GM12878 (cell line): ENCODE results near the gene FBXO33. TPM values are rescaled to one million over a fixed set of nuclear protein-coding genes. Genes with fewer than 3 reads are reported as not detected.

Experiments used
- ATF7 ChIP-seq: fragments of 450-650 bp; IDR thresholded peaks from 2 replicates; pipeline ENCODE4 v1.6.1; 2016; ENCODE audit warnings: low read depth, mild to moderate bottlenecking
- BRCA1 ChIP-seq: IDR thresholded peaks from 2 replicates; pipeline ENCODE4 v1.6.1; 2011; ENCODE audit warnings: low read depth, low read length, improper control_type of control experiment
- DPF2 ChIP-seq: fragments of 450-650 bp; IDR thresholded peaks from 2 replicates; pipeline ENCODE4 v1.6.1; 2017; ENCODE audit warnings: mild to moderate bottlenecking
- E4F1 ChIP-seq: fragments of 450-650 bp; IDR thresholded peaks from 2 replicates; pipeline ENCODE4 v1.6.1; 2018; ENCODE audit warnings: borderline replicate concordance, mild to moderate bottlenecking; ENCODE audit not compliant: partially characterized antibody
- HDAC2 ChIP-seq: fragments of 200-600 bp; sonication (generic); IDR thresholded peaks from 2 replicates; pipeline ENCODE4 v1.6.1; 2017
- IKZF2 ChIP-seq, 2 experiments: fragments of 450-650 bp; IDR thresholded peaks; 2 replicates each; pipeline ENCODE4 v1.6.1; 2017; ENCODE audit warnings: mild to moderate bottlenecking in 2 of 2, moderate library complexity in 2 of 2
- JUNB ChIP-seq: IDR thresholded peaks from 2 replicates; pipeline ENCODE4 v1.6.1; 2016; ENCODE audit warnings: antibody characterized with exemption, mild to moderate bottlenecking
- LARP7 ChIP-seq: fragments of 450-650 bp; IDR thresholded peaks from 2 replicates; pipeline ENCODE4 v1.6.1; 2017; ENCODE audit warnings: mild to moderate bottlenecking
- MTA3 ChIP-seq: IDR thresholded peaks from 2 replicates; pipeline ENCODE4 v1.6.1; 2012; ENCODE audit warnings: low read length, inconsistent platforms, borderline replicate concordance
- NFIC ChIP-seq: IDR thresholded peaks from 2 replicates; pipeline ENCODE4 v1.6.1; 2012; ENCODE audit warnings: low read depth, mild to moderate bottlenecking, inconsistent platforms, low read length, moderate library complexity
- NFYA ChIP-seq: IDR thresholded peaks from 2 replicates; pipeline ENCODE4 v1.6.1; 2011; ENCODE audit warnings: low read depth, mild to moderate bottlenecking, low read length, improper control_type of control experiment, borderline replicate concordance
- RUNX3 ChIP-seq: IDR thresholded peaks from 2 replicates; pipeline ENCODE4 v1.6.1; 2012; ENCODE audit warnings: low read length, inconsistent platforms
- SIN3A ChIP-seq: IDR thresholded peaks from 2 replicates; pipeline ENCODE4 v1.6.1; 2012; ENCODE audit warnings: low read depth, low read length, improper control_type of control experiment
- polyA plus RNA-seq, 11 experiments: library from polyadenylated mRNA; depleted of rRNA in 4 of 11; unstranded in 6 of 11; stranded (reverse) in 5 of 11; fragments of >200 nt; fragmentation: Nextera tagmentation in 4 of 11; fragmentation: Illumina TruSeq in 1 of 11; extraction: Ambion mirVana in 4 of 11; extraction: Trizol in 1 of 11; gene quantifications; 1 replicate in 1 of 11; 2 replicates in 10 of 11; pipeline versions ENCODE4 v1.2.1 to v1.2.3, GENCODE V29; 2011 to 2016; ENCODE audit warnings: inconsistent platforms in 2 of 11, missing spikeins in 2 of 11, low read depth in 1 of 11
- total RNA-seq, 4 experiments: library from RNA; depleted of rRNA in 3 of 4; stranded (reverse); fragments of >200 nt in 3 of 4; fragmentation: Illumina TruSeq in 1 of 4; extraction: Trizol in 1 of 4; gene quantifications; 2 replicates each; pipeline versions ENCODE4 v1.2.1 to v1.2.3, GENCODE V29; 2013 to 2021
- TF ChIP-seq, protein P1 (sequence below): fragments of 450-650 bp; formaldehyde crosslinking; IDR thresholded peaks from 2 replicates; pipeline ENCODE4 v1.5.0; 2022; ENCODE audit warnings: mild to moderate bottlenecking, missing genetic modification characterization
- TF ChIP-seq, protein P2 (sequence below): fragments of 450-650 bp; IDR thresholded peaks from 2 replicates; pipeline ENCODE4 v1.6.1; 2016; ENCODE audit warnings: mild to moderate bottlenecking
- TF ChIP-seq, protein P3 (sequence below): fragments of 450-650 bp; IDR thresholded peaks from 2 replicates; pipeline ENCODE4 v1.6.1; 2017; ENCODE audit warnings: mild to moderate bottlenecking
- TF ChIP-seq, protein P4 (sequence below): fragments of 450-650 bp; IDR thresholded peaks from 2 replicates; pipeline ENCODE4 v1.6.1; 2016; ENCODE audit warnings: mild to moderate bottlenecking, moderate library complexity, borderline replicate concordance
- TF ChIP-seq, protein P5 (sequence below): IDR thresholded peaks from 2 replicates; pipeline ENCODE4 v1.6.1; 2012; ENCODE audit warnings: low read depth, low read length, improper control_type of control experiment

Gene FBXO33
- total and polyA plus RNA-seq, 10 of the 15 experiments (the other 5 are each of a cell fraction or from before 2014, with no cell fraction given): 4.7 to 56.9 (median 19.6) TPM

GRCh38 chr14:39451811-39452210, 19.6 kb upstream of the FBXO33 start (continued):
- TF ChIP-seq, protein P1, sequence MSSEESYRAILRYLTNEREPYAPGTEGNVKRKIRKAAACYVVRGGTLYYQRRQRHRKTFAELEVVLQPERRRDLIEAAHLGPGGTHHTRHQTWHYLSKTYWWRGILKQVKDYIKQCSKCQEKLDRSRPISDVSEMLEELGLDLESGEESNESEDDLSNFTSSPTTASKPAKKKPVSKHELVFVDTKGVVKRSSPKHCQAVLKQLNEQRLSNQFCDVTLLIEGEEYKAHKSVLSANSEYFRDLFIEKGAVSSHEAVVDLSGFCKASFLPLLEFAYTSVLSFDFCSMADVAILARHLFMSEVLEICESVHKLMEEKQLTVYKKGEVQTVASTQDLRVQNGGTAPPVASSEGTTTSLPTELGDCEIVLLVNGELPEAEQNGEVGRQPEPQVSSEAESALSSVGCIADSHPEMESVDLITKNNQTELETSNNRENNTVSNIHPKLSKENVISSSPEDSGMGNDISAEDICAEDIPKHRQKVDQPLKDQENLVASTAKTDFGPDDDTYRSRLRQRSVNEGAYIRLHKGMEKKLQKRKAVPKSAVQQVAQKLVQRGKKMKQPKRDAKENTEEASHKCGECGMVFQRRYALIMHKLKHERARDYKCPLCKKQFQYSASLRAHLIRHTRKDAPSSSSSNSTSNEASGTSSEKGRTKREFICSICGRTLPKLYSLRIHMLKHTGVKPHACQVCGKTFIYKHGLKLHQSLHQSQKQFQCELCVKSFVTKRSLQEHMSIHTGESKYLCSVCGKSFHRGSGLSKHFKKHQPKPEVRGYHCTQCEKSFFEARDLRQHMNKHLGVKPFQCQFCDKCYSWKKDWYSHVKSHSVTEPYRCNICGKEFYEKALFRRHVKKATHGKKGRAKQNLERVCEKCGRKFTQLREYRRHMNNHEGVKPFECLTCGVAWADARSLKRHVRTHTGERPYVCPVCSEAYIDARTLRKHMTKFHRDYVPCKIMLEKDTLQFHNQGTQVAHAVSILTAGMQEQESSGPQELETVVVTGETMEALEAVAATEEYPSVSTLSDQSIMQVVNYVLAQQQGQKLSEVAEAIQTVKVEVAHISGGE (CRISPR knock-in tag): no peak
- TF ChIP-seq, protein P2, sequence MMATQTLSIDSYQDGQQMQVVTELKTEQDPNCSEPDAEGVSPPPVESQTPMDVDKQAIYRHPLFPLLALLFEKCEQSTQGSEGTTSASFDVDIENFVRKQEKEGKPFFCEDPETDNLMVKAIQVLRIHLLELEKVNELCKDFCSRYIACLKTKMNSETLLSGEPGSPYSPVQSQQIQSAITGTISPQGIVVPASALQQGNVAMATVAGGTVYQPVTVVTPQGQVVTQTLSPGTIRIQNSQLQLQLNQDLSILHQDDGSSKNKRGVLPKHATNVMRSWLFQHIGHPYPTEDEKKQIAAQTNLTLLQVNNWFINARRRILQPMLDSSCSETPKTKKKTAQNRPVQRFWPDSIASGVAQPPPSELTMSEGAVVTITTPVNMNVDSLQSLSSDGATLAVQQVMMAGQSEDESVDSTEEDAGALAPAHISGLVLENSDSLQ: peak; percentile 86
- no peak for TF ChIP-seq HDAC2
- TF ChIP-seq NFIC: peak; percentile 52; the same call in 1 of the 2 replicates
- TF ChIP-seq SIN3A: no peak
- peak; percentile 47 to 63; a peak in 2 of 4 replicates for TF ChIP-seq IKZF2 (IDR thresholded peaks at IDR 0.05)
- TF ChIP-seq ATF7: 0 out of 2 replicates have a peak, but pooled peaks have one; percentile 15
- TF ChIP-seq, protein P3, sequence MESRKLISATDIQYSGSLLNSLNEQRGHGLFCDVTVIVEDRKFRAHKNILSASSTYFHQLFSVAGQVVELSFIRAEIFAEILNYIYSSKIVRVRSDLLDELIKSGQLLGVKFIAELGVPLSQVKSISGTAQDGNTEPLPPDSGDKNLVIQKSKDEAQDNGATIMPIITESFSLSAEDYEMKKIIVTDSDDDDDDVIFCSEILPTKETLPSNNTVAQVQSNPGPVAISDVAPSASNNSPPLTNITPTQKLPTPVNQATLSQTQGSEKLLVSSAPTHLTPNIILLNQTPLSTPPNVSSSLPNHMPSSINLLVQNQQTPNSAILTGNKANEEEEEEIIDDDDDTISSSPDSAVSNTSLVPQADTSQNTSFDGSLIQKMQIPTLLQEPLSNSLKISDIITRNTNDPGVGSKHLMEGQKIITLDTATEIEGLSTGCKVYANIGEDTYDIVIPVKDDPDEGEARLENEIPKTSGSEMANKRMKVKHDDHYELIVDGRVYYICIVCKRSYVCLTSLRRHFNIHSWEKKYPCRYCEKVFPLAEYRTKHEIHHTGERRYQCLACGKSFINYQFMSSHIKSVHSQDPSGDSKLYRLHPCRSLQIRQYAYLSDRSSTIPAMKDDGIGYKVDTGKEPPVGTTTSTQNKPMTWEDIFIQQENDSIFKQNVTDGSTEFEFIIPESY: no peak
- TF ChIP-seq LARP7: no peak
- no peak for TF ChIP-seq BRCA1
- peak; percentile 68 for TF ChIP-seq RUNX3
- TF ChIP-seq, protein P4, sequence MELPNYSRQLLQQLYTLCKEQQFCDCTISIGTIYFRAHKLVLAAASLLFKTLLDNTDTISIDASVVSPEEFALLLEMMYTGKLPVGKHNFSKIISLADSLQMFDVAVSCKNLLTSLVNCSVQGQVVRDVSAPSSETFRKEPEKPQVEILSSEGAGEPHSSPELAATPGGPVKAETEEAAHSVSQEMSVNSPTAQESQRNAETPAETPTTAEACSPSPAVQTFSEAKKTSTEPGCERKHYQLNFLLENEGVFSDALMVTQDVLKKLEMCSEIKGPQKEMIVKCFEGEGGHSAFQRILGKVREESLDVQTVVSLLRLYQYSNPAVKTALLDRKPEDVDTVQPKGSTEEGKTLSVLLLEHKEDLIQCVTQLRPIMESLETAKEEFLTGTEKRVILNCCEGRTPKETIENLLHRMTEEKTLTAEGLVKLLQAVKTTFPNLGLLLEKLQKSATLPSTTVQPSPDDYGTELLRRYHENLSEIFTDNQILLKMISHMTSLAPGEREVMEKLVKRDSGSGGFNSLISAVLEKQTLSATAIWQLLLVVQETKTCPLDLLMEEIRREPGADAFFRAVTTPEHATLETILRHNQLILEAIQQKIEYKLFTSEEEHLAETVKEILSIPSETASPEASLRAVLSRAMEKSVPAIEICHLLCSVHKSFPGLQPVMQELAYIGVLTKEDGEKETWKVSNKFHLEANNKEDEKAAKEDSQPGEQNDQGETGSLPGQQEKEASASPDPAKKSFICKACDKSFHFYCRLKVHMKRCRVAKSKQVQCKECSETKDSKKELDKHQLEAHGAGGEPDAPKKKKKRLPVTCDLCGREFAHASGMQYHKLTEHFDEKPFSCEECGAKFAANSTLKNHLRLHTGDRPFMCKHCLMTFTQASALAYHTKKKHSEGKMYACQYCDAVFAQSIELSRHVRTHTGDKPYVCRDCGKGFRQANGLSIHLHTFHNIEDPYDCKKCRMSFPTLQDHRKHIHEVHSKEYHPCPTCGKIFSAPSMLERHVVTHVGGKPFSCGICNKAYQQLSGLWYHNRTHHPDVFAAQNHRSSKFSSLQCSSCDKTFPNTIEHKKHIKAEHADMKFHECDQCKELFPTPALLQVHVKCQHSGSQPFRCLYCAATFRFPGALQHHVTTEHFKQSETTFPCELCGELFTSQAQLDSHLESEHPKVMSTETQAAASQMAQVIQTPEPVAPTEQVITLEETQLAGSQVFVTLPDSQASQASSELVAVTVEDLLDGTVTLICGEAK: no peak
- peak; percentile 60; the same call in 1 of the 2 replicates for TF ChIP-seq JUNB
- TF ChIP-seq MTA3: no peak
- TF ChIP-seq, protein P5, sequence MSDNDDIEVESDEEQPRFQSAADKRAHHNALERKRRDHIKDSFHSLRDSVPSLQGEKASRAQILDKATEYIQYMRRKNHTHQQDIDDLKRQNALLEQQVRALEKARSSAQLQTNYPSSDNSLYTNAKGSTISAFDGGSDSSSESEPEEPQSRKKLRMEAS: no peak
- no peak for TF ChIP-seq NFYA
- no peak for TF ChIP-seq E4F1
- peak; percentile 67 for TF ChIP-seq DPF2
